ENCODE data around the gene SLCO1B3. TPM values are rescaled to one million over a fixed set of nuclear protein-coding genes. Genes with fewer than 3 reads are reported as not detected.
A peak's percentile ranks its signal among the peaks of the same experiment; 100 is the strongest.
"Not testable (repeated sequence)": the region's sequence is repeated elsewhere in the genome, so short reads cannot be mapped to it uniquely, and the experiment has no call there.

Gene SLCO1B3
- total RNA-seq (2014; rRNA removed; shearing (Covaris generic)) = 9.3 and 18.1 TPM in 2 replicates

GRCh38 chr12:20810487-20810886, at the start of gene SLCO1B3:
Gene SLCO1B3 (plus strand): TSS chr12:20810705. CDS start chr12:20815739, 5,034 bp downstream.
- DNase-seq (ENCODE audit: low read depth) = no peak

DNA sequence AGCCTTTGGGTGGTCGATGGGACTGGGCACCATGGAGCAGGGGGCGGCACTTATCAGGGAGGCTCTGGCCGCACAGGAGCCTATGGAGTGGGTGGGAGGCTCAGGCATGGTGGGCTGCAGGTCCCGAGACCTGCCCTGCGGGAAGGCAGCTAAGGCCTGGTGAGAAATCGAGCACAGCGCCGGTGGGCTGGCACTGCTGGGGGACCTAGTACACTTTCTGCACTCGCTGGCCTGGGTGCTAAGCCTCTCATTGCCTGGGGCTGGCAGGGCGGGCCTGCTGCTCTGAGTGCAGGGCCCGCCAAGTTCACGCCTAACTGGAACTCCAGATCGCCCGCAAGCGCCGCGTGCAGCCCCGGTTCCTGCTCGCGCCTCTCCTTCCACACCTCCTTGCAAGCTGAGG, 33.1 kb upstream of the SLCO1B3 start:
- no peak for DNase-seq (ENCODE audit: low read depth)

DNA sequence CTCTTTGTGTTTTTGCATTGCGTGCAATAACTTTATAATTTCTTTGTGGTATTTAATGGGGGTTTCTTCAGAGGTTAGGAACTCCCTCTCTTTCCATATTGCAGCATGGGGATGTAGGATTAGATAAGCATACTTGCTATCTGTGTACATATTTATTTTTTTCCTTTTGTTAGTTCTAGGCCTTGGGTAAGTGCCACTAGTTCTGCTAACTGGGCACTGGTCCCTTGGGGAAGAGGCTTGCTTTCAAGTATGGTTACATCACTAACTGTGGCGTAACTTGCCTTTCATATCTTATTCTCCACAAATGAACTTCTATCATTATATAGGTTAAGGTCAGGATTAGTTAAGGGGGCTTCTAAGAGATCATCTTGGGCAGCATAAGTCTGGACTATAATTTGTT, 31.5 kb upstream of the SLCO1B3 start:
- no peak for DNase-seq (ENCODE audit: low read depth)

GRCh38 chr12:20779971-20780370, 30.5 kb upstream of the SLCO1B3 start:
- not testable (repeated sequence) for DNase-seq (ENCODE audit: low read depth)

GRCh38 chr12:20783796-20784357, 26.6 kb upstream of the SLCO1B3 start:
- DNase-seq (ENCODE audit: low read depth) = not testable (repeated sequence)

DNA sequence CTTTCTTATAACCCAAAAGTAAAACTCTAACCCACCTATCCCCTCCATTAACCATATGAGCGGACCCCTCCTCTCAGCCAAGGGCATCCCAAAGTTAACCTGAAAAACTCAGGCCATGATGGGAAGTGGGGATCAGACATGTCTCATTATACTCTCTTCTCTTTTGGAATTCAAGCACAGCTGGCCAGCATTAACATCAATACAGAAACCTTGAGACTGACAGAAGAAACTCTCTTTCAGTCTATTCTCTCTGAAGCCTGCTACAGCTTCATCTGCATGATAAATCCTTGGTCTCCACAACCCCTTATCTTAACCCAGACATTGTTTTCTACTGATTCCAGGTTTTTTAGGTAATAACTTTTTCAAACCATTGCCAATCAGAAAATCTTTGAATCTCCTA, 17.5 kb upstream of the SLCO1B3 start:
- DNase-seq (ENCODE audit: low read depth) = no peak

DNA sequence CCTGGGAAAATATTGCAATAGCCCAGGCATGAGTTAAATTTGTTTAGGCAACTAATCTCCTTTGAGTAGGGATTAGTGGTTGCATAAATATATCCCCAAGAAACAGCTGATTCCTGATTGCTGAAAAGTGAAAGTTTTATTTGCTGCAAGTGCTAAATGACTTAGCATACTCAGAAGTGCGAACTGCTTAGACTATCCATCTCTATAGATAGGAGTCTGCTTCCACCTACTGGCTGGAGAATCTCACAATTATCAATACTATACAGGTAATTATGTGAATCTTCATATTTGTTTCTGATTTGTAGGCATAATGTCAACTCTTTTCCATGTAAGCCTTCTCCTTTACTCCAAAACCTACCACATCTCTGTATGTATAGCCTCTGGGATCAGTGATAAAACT, 12.0 kb upstream of the SLCO1B3 start:
- DNase-seq (ENCODE audit: low read depth) = peak; percentile 36

- DNase-seq (ENCODE audit: low read depth) = peak; percentile 36
These were observed 10.3 kb upstream of the SLCO1B3 start for GRCh38 chr12:20800160-20800559.

- DNase-seq (ENCODE audit: low read depth) = no peak
These were observed 9.5 kb upstream of the SLCO1B3 start for GRCh38 chr12:20801035-20801434.

DNA sequence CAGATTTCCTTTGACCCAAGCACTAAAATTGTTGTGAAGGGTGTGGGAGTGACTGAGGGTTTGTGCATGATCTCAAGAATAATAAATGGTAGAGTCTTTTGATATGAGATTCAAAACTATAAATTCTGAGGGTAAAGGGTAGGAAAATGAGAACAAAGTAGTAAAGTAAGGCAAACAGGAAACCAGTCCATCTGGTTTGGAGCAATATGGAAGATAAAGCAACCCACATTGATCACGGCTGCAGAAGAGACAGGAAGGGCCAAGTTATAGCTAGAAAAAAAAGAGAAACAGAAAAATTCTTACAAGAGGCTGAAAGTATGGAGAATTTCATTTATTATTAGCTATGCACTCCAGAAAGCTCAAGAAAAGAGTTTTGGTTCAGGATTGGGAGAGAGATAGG, 4.6 kb upstream of the SLCO1B3 start:
- DNase-seq (ENCODE audit: low read depth) = no peak

DNA sequence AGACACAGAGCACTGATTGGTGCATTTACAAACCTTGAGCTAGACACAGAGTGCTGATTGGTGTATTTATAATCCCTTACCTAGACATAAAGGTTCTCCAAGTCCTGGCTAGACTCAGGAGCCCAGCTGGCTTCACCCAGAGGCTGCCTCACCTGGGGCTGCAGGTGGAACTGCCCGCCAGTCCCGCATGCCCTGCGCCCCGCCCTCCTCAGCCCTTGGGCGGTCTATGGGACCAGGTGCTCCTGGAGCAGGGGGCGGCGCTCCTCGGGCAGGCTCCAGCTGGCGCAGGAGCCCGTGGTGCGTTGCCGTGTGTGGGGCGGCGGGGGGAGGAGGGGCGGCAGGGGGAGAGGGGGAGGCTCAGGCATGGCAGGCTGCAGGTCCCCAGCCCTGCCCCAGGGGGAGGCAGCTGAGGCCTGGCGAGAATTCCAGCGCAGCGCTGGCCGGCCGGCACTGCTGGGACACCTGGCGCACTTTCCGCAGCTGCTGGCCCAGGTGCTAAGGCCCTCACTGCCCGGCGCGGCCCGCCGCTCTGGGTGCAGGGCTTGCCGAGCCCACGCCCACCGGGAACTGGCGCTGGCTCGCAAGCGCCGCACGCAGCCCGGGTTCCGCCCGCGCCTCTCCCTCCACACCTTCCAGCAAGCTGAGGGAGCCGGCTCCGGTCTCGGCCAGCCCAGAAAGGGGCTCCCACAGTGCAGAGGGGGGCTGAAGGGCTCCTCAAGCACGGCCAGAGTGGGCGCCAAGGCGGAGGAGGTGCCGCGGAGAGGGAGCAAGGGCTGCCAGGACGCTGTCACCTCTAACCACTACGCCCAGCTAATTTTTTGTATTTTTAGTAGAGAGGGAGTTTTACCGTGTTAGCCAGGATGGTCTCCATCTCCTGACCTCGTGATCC, 3.1 kb upstream of the SLCO1B3 start:
- no peak for DNase-seq (ENCODE audit: low read depth)

DNA sequence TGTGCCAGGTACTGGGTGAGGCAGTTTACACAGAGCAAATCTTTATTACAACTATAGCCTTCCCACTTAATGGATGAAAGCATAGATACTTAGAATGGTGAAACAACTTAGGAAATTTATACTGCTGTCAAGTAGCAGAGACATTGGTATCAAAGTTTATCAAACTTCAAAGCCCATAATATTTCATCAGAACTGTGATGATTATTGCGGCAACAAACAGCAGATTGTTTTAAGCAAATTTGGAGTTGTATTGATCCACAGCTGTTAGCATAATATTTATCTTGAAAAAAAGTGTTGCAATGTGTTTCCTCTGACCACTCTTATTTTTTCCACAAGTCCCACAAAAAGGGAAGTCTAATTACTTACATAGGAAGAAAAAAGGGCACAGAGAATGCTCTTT, 2.0 kb upstream of the SLCO1B3 start:
- no peak for DNase-seq (ENCODE audit: low read depth)

GRCh38 chr12:20815574-20815973, 5.1 kb downstream of the SLCO1B3 start:
- no peak for DNase-seq (ENCODE audit: low read depth)

DNA sequence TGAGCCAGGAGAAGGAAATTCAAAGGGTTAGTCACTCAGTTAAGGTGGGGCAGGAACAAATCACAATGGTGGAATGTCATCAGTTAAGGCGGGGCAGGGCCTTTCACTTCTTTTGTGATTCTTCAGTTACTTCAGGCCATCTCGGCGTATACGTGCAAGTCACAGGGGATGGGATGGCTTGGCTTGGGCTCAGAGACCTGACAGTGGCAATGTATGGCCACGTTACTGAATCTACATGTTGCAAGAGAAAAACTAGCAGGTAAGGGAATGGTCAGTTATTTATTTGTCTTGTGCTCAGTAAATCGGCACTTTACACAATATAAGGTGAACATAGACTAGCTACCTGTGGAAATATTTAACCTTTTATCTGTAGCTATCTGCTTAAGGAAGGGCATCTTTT, 11.9 kb downstream of the SLCO1B3 start:
- peak; percentile 69 for DNase-seq (ENCODE audit: low read depth)

GRCh38 chr12:20822925-20823324, 12.4 kb downstream of the SLCO1B3 start:
- DNase-seq (ENCODE audit: low read depth) = no peak

DNA sequence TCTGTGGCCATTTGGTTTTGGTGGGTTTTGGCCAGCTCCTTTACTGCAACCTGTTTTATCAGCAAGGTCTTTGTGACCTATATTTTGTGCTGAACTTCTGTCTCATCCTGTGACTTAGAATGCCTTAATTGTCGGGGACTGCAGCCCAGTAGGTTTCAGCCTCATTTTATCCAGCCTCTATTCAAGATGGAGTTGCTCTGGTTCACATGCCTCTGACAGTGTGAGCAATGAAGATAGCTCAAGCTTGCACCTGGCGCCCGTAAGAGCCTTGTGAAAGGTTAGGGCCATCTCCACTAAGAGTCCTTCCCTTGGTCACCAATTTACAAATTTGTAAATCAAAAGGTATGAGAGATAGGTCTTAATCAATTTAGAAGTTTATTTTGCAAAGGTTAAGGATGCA, 19.4 kb downstream of the SLCO1B3 start:
- DNase-seq (ENCODE audit: low read depth) = no peak

DNA sequence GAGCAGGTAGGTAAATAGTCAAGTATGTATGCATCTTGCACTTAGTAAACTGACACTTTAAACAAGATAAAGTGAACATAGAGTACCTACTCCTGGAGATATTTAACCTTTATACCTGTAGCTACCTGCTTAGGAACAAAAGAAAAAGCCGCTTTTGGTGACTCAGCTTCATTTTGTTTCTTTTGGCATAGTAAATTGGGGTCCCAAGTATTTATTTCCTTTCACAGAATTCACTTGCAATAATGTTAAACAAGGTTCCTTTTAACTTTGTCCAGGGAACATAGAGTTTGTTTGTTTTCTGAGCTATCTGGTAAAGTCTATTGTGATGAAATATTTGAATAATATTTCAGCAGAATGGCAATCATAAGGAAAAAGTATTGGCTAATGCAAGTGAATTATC, 20.0 kb downstream of the SLCO1B3 start:
- no peak for DNase-seq (ENCODE audit: low read depth)

- peak; percentile 69 for DNase-seq (ENCODE audit: low read depth)
These were observed 22.4 kb downstream of the SLCO1B3 start for GRCh38 chr12:20832911-20833310.

- no peak for DNase-seq (ENCODE audit: low read depth)
These were observed 42.1 kb downstream of the SLCO1B3 start for GRCh38 chr12:20852649-20853048.

DNA sequence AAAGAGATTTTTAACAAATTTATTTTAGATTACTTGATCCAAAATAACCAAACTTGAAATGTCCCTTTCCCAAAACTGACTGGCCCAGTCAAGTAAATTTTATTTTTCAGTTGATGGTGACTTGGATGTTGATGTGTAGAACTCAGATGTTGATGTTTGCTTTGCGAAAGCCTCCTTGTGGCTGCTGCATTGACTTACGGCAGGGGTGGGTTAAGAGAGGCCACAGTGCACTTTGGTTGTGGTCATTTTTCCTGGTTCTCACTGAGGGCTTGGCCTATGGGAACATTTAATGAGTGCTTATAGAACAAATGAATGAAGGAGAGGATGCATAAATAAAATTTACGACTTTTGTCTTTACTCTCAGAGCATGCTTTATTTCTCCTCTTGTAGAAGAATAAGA, 52.6 kb downstream of the SLCO1B3 start:
- DNase-seq (ENCODE audit: low read depth) = no peak

GRCh38 chr12:20865873-20866272, 55.4 kb downstream of the SLCO1B3 start:
- DNase-seq (ENCODE audit: low read depth) = peak; percentile 62

DNA sequence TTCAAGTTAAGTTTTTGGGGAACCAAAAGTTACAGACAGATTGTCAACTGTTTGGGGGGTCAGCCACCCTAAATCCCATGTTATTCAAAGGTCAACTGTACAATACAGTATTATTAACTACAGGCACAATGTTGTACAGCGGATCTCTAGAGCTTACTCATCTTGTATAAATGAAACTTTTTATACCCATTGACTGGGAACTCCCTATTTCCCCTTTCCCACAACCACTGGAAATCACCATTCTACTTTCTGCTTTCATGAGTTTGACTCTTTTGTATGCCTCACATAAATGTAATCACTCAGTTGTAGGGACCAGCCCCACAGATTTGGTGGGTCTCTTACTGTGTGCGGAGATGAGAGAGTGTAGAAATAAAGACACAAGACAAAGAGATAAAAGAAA, 57.8 kb downstream of the SLCO1B3 start:
- no peak for DNase-seq (ENCODE audit: low read depth)

- peak; percentile 70 for DNase-seq (ENCODE audit: low read depth)
These were observed 72.8 kb downstream of the SLCO1B3 start for GRCh38 chr12:20883288-20883687.
